ENCODE measurements around the gene OR1F1. TPM values are rescaled to one million over a fixed set of nuclear protein-coding genes. Genes with fewer than 3 reads are reported as not detected.

Gene OR1F1
- polyA plus RNA-seq, 1 of the 3 experiments (the other 2 are of a cell fraction) = 0.71 TPM

DNA sequence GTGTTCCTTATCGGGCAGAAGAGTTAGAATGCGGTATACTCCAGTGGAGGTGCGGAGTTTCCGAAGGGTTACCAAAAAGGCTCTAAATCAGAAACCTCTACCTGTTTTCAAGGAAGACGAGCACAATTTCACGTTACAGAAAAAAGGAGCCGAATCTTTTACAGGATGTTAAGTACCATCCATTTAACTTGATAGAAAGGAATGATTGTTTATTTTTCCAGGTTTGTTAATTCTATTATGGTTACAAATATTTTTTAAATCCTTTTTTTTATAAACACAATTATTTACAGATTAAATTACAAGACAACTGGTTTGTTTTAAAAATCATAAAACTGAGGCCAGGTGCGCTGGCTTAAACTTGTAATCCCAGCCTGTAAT is 35.0 kb upstream of the OR1F1 start:
- WGBS (ENCODE audit: low lambda C conversion rate) = 10% methylated on average over 8 of the region's 8 CpGs
- Histone ChIP-seq H3K4me1 (ENCODE audit: control insufficient read depth in 1 of 2, insufficient read depth in 2 of 2, low read depth in 1 of 2, low read length in 1 of 2) (peaks cover 0 to 19% of the 10 kb centered on the region in 2 experiments; a peak in 1 of 4 replicates), H3K27me3 (ENCODE audit: insufficient read depth) (no peaks in the 10 kb centered on the region), H3K27ac (ENCODE audit: low read depth in 2 of 2, low read length in 1 of 2) (0 out of 4 replicates have a peak overlapping the region, but pooled peaks of 1 of the 2 experiments have one; percentile 20), H3K4me3 (ENCODE audit: low read depth in 2 of 2, low read length in 1 of 2) (peak overlapping the region; percentile 72 to 78; a peak in 3 of 4 replicates), H3K9me3 (no peaks in the 10 kb centered on the region), H3K9me2 (no peaks in the 10 kb centered on the region), H3K36me3 (replicated peaks in 1 of 2; ENCODE audit: control insufficient read depth in 1 of 2, insufficient read depth in 2 of 2, low read length in 1 of 2) (no peaks in the 10 kb centered on the region), H3F3A (replicated peaks; ENCODE audit: insufficient read depth) (peaks cover 59% of the 10 kb centered on the region), H4K20me1 (ENCODE audit: insufficient read depth) (peaks cover 3% of the 10 kb centered on the region; the same call in 1 of the 2 replicates), H3K9ac (no peak overlapping the region), H3K79me2 (ENCODE audit: insufficient read depth) (no peaks in the 10 kb centered on the region), H3K4me2 (no peak overlapping the region), H2AFZ (ENCODE audit: low read depth) (no peak overlapping the region)
- DNase-seq = no peak
- ChIA-PET POLR2A (no interaction called here), CTCF (interaction anchor here (0.8 to 5.7 kb wide), 11 partner anchors 8 to 115 kb away, joined by 3 to 52 read pairs (median 8); partner anchors contain the start of genes OR1F1 and ZNF213)
- no peak for TF ChIP-seq RAD21 (IDR thresholded peaks at IDR 0.05; ENCODE audit: low read length)
- TF ChIP-seq, protein P1, sequence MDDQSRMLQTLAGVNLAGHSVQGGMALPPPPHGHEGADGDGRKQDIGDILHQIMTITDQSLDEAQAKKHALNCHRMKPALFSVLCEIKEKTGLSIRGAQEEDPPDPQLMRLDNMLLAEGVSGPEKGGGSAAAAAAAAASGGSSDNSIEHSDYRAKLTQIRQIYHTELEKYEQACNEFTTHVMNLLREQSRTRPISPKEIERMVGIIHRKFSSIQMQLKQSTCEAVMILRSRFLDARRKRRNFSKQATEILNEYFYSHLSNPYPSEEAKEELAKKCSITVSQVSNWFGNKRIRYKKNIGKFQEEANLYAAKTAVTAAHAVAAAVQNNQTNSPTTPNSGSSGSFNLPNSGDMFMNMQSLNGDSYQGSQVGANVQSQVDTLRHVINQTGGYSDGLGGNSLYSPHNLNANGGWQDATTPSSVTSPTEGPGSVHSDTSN (IDR thresholded peaks at IDR 0.05) = no peak
- TF ChIP-seq RFX5 (IDR thresholded peaks at IDR 0.05; ENCODE audit: low read length) = no peak
- TF ChIP-seq SMC3 (IDR thresholded peaks at IDR 0.05; ENCODE audit: low read depth, low read length) = no peak
- TF ChIP-seq, protein P2, sequence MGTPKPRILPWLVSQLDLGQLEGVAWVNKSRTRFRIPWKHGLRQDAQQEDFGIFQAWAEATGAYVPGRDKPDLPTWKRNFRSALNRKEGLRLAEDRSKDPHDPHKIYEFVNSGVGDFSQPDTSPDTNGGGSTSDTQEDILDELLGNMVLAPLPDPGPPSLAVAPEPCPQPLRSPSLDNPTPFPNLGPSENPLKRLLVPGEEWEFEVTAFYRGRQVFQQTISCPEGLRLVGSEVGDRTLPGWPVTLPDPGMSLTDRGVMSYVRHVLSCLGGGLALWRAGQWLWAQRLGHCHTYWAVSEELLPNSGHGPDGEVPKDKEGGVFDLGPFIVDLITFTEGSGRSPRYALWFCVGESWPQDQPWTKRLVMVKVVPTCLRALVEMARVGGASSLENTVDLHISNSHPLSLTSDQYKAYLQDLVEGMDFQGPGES (IDR thresholded peaks at IDR 0.05; ENCODE audit: low read depth, low read length) = no peak
- TF ChIP-seq RXRA (IDR thresholded peaks at IDR 0.05; ENCODE audit: borderline replicate concordance, low read depth) = peak; percentile 78; the same call in 1 of the 2 replicates
- TF ChIP-seq JUND (IDR thresholded peaks at IDR 0.05) = no peak
- TF ChIP-seq, protein P3, sequence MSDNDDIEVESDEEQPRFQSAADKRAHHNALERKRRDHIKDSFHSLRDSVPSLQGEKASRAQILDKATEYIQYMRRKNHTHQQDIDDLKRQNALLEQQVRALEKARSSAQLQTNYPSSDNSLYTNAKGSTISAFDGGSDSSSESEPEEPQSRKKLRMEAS (IDR thresholded peaks at IDR 0.05; ENCODE audit: low read depth) = no peak
- no peak for TF ChIP-seq TAF1 (IDR thresholded peaks at IDR 0.05; ENCODE audit: borderline replicate concordance, low read depth, low read length)
- TF ChIP-seq, protein P4, sequence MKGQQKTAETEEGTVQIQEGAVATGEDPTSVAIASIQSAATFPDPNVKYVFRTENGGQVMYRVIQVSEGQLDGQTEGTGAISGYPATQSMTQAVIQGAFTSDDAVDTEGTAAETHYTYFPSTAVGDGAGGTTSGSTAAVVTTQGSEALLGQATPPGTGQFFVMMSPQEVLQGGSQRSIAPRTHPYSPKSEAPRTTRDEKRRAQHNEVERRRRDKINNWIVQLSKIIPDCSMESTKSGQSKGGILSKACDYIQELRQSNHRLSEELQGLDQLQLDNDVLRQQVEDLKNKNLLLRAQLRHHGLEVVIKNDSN (IDR thresholded peaks at IDR 0.05; ENCODE audit: borderline replicate concordance, low read depth) = no peak
- TF ChIP-seq MXI1 (IDR thresholded peaks at IDR 0.05; ENCODE audit: low read depth, low read length) = no peak
- TF ChIP-seq FOSL2 (IDR thresholded peaks at IDR 0.05; ENCODE audit: borderline replicate concordance, low read depth) = no peak; the same call in 1 of the 2 replicates
- TF ChIP-seq, protein P5, sequence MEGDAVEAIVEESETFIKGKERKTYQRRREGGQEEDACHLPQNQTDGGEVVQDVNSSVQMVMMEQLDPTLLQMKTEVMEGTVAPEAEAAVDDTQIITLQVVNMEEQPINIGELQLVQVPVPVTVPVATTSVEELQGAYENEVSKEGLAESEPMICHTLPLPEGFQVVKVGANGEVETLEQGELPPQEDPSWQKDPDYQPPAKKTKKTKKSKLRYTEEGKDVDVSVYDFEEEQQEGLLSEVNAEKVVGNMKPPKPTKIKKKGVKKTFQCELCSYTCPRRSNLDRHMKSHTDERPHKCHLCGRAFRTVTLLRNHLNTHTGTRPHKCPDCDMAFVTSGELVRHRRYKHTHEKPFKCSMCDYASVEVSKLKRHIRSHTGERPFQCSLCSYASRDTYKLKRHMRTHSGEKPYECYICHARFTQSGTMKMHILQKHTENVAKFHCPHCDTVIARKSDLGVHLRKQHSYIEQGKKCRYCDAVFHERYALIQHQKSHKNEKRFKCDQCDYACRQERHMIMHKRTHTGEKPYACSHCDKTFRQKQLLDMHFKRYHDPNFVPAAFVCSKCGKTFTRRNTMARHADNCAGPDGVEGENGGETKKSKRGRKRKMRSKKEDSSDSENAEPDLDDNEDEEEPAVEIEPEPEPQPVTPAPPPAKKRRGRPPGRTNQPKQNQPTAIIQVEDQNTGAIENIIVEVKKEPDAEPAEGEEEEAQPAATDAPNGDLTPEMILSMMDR (IDR thresholded peaks at IDR 0.05) = no peak
- no peak for TF ChIP-seq TCF12 (IDR thresholded peaks at IDR 0.05)
- TF ChIP-seq EZH2phosphoT487 (IDR thresholded peaks at IDR 0.05; ENCODE audit: borderline replicate concordance, low read depth) = no peak
- TF ChIP-seq CHD2 (IDR thresholded peaks at IDR 0.05; ENCODE audit: low read length, partially characterized antibody) = no peak
- TF ChIP-seq TEAD4 (IDR thresholded peaks at IDR 0.05; ENCODE audit: borderline replicate concordance, insufficient read depth) = no peak; the same call in 1 of the 2 replicates
- 0 out of 2 replicates have a peak, but pooled peaks have one; percentile 9 for TF ChIP-seq NFIC (IDR thresholded peaks at IDR 0.05; ENCODE audit: borderline replicate concordance)
- no peak for TF ChIP-seq EP300 (IDR thresholded peaks at IDR 0.05; ENCODE audit: borderline replicate concordance in 1 of 2, low read depth in 1 of 2, low read length in 1 of 2)
- TF ChIP-seq SIN3A (IDR thresholded peaks at IDR 0.05; ENCODE audit: borderline replicate concordance, low read depth, low read length) = 0 out of 2 replicates have a peak, but pooled peaks have one; percentile 2
- TF ChIP-seq YY1 (IDR thresholded peaks at IDR 0.05; ENCODE audit: low read depth) = no peak; the same call in 1 of the 2 replicates
- no peak for TF ChIP-seq FOXJ3 (CRISPR knock-in tag; IDR thresholded peaks at IDR 0.05)
- TF ChIP-seq POLR2AphosphoS5 (IDR thresholded peaks at IDR 0.05; ENCODE audit: low read depth, low read length) = no peak
